Measurements from ENCODE around the gene HLCS. TPM values are rescaled to one million over a fixed set of nuclear protein-coding genes. Genes with fewer than 3 reads are reported as not detected.

Gene HLCS
- total and polyA plus RNA-seq, 2 of the 8 experiments (the other 6 are each of a cell fraction or from before 2014, with no cell fraction given) = 4.7 to 12.2 TPM

DNA sequence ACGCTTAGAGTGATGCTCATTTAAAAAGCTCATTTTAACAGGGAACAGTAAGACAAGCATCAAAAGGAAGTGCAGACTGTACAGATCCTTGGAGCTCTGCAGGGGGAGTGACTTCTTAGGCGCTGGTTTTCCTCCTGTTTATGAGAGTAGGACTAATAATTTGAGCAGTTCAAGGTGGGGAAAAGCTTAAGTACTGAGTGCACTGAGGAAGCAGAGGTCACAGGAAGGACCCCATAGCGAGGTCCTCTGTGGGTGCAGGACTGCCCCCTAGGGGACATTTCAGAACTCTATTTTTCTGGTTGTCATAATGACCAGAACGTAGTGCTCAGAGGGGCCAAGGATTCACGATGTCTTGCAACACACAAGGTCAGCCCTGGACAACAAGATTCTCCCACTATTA is 112.1 kb downstream of the HLCS start:
- no peaks in the 10 kb centered on the region for H4K20me1 ChIP-seq (replicated peaks in 1 of 2; ENCODE audit: control insufficient read depth in 1 of 2, insufficient read depth in 2 of 2, low read length in 2 of 2)
- H3K18ac ChIP-seq (ENCODE audit: extremely low read depth, low read length) = no peak overlapping the region
- no peak overlapping the region for H2BK120ac ChIP-seq (replicated peaks; ENCODE audit: low read depth, low read length)
- 34% methylated on average over 5 of the region's 5 CpGs; no CpG with 5 or more reads in 1 of the 2 experiments for WGBS, 2 experiments (ENCODE audit: extremely low coverage in 1 of 2, insufficient coverage in 1 of 2, insufficient read length in 1 of 2, insufficient replicate concordance in 2 of 2, low coverage in 1 of 2, low lambda C conversion rate in 2 of 2, missing lambda C conversion rate in 1 of 2)
- H4K8ac ChIP-seq (ENCODE audit: extremely low read depth, insufficient read depth, low read length) = no peak overlapping the region
- H2BK5ac ChIP-seq (ENCODE audit: low read depth, low read length) = no peak overlapping the region
- H3K4ac ChIP-seq (replicated peaks; ENCODE audit: insufficient read length, low read depth, low read length) = no peak overlapping the region
- no peak overlapping the region for H2BK15ac ChIP-seq (ENCODE audit: low read length)
- no peak overlapping the region for H3K23ac ChIP-seq (ENCODE audit: insufficient read length)
- TF ChIP-seq GABPA (IDR thresholded peaks at IDR 0.05; ENCODE audit: borderline replicate concordance, insufficient read depth, low read length) = peak; percentile 39; the same call in 1 of the 2 replicates
- TF ChIP-seq CEBPB (IDR thresholded peaks at IDR 0.05; ENCODE audit: low read depth, low read length) = 0 out of 2 replicates have a peak, but pooled peaks have one; percentile 30
- TF ChIP-seq SIN3A (conservative IDR thresholded peaks at IDR 0.05 in 1 of 2, IDR thresholded peaks at IDR 0.05 in 1 of 2; ENCODE audit: low read depth in 1 of 2, low read length in 2 of 2) = no peak
- TF ChIP-seq KDM4A (IDR thresholded peaks at IDR 0.05; ENCODE audit: low read depth, low read length, severe bottlenecking) = no peak
- peak; percentile 82 to 92 for TF ChIP-seq RAD21 (IDR thresholded peaks at IDR 0.05 in 1 of 2, conservative IDR thresholded peaks at IDR 0.05 in 1 of 2; ENCODE audit: low read depth in 2 of 2, low read length in 2 of 2)
- TF ChIP-seq, protein P1, sequence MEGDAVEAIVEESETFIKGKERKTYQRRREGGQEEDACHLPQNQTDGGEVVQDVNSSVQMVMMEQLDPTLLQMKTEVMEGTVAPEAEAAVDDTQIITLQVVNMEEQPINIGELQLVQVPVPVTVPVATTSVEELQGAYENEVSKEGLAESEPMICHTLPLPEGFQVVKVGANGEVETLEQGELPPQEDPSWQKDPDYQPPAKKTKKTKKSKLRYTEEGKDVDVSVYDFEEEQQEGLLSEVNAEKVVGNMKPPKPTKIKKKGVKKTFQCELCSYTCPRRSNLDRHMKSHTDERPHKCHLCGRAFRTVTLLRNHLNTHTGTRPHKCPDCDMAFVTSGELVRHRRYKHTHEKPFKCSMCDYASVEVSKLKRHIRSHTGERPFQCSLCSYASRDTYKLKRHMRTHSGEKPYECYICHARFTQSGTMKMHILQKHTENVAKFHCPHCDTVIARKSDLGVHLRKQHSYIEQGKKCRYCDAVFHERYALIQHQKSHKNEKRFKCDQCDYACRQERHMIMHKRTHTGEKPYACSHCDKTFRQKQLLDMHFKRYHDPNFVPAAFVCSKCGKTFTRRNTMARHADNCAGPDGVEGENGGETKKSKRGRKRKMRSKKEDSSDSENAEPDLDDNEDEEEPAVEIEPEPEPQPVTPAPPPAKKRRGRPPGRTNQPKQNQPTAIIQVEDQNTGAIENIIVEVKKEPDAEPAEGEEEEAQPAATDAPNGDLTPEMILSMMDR (IDR thresholded peaks at IDR 0.05; ENCODE audit: control extremely low read depth in 1 of 3, insufficient read depth in 1 of 3, low read depth in 1 of 3, low read length in 3 of 3) = peak; percentile 67 to 87 (median 86)
- ChIA-PET POLR2A (ENCODE audit: partially characterized antibody) (no interaction called here), CTCF (ENCODE audit: partially characterized antibody) (interaction anchor here (0.7 to 2.8 kb wide), 53 partner anchors 8 to 287 kb away, joined by 3 to 16 read pairs (median 4); no protein-coding TSS in a partner anchor)
- H4K91ac ChIP-seq (replicated peaks; ENCODE audit: insufficient read length, low read length) = no peak overlapping the region
- H2AFZ ChIP-seq (ENCODE audit: low read length) = no peak overlapping the region
- H3K79me1 ChIP-seq (ENCODE audit: low read depth, low read length) = no peaks in the 10 kb centered on the region
- peak; percentile 81 for FAIRE-seq
- H3K36me3 ChIP-seq (ENCODE audit: control insufficient read depth in 2 of 4, insufficient read depth in 4 of 4, low read length in 3 of 4) = no peaks in the 10 kb centered on the region
- no peak overlapping the region for H3K56ac ChIP-seq (replicated peaks; ENCODE audit: insufficient read length, low read depth, low read length)
- H3K9ac ChIP-seq (replicated peaks in 1 of 4; ENCODE audit: extremely low read depth in 1 of 4, low read depth in 3 of 4, low read length in 3 of 4) = no peak overlapping the region
- no peak overlapping the region for H4K5ac ChIP-seq (ENCODE audit: insufficient read length, low read depth, low read length)
- H3K27me3 ChIP-seq (replicated peaks in 1 of 4; ENCODE audit: control insufficient read depth in 3 of 4, extremely low read depth in 1 of 4, insufficient read depth in 3 of 4, low read length in 3 of 4) = no peaks in the 10 kb centered on the region
- H3K14ac ChIP-seq (ENCODE audit: insufficient read length) = no peak overlapping the region
- H3K4me2 ChIP-seq (ENCODE audit: insufficient read depth in 1 of 2, low read depth in 2 of 2, low read length in 2 of 2) = no peak overlapping the region
- no peak overlapping the region for H3K27ac ChIP-seq (ENCODE audit: low read depth, low read length)
- no peak overlapping the region for H2AK5ac ChIP-seq (ENCODE audit: low read depth, low read length)
- H2BK20ac ChIP-seq (ENCODE audit: low read length) = no peak overlapping the region
- H3K79me2 ChIP-seq (ENCODE audit: control insufficient read depth in 1 of 2, insufficient read depth in 2 of 2, low read length in 2 of 2) = no peaks in the 10 kb centered on the region
- H3K23me2 ChIP-seq (ENCODE audit: low read depth, low read length) = no peaks in the 10 kb centered on the region
- H3K4me1 ChIP-seq (replicated peaks in 1 of 4; ENCODE audit: control insufficient read depth in 3 of 4, insufficient read depth in 4 of 4, low read length in 3 of 4) = peaks cover 0 to 2% (median 1%) of the 10 kb centered on the region in 4 experiments; a peak in 2 of 7 replicates
- H3K4me3 ChIP-seq (ENCODE audit: extremely low read depth in 1 of 4, insufficient read depth in 2 of 4, low read depth in 3 of 4, low read length in 4 of 4) = no peak overlapping the region
- DNase-seq (ENCODE audit: low read depth in 1 of 2, low spot score in 2 of 2) = peak; percentile 29 to 81
- no peak overlapping the region for H2BK12ac ChIP-seq (ENCODE audit: low read depth, low read length)
- H3K9me3 ChIP-seq (ENCODE audit: insufficient read depth in 2 of 2, low read depth in 1 of 2, low read length in 1 of 2) = no peaks in the 10 kb centered on the region

All from H1 (cell line).